Tibial nerve (tissue), 4 donors: Measurements from ENCODE around the gene TTC28. TPM values are rescaled to one million over a fixed set of nuclear protein-coding genes. Genes with fewer than 3 reads are reported as not detected.
"Not testable (repeated sequence)": the region's sequence is repeated elsewhere in the genome, so short reads cannot be mapped to it uniquely, and the experiment has no call there.

ENCODE experiments used
- DNase-seq, 2 donors: peaks; one replicate each; pipeline ENCODE4 v3.0.0-alpha.2; 2019; ENCODE audit warnings: low spot score in 2 of 2
- H3K27ac ChIP-seq, 4 donors: fragments of 200-600 bp; sonication (generic) in 3 of 4; one replicate each; pipeline ENCODE4 v1.5.1; 2017 to 2019; ENCODE audit warnings: mild to moderate bottlenecking in 1 of 4
- H3K27me3 ChIP-seq, 2 donors: fragments of 200-600 bp; sonication (generic) in 1 of 2; one replicate each; pipeline versions ENCODE4 v1.5.1 to v1.6.0; 2017 to 2019
- H3K36me3 ChIP-seq, 3 donors: fragments of 200-600 bp; sonication (generic); one replicate each; pipeline ENCODE4 v1.5.1; 2018 to 2019
- H3K4me1 ChIP-seq, 4 donors: fragments of 200-600 bp; sonication (generic) in 3 of 4; one replicate each; pipeline ENCODE4 v1.5.1; 2017 to 2019
- H3K4me3 ChIP-seq, 4 donors: fragments of 200-600 bp; sonication (generic) in 3 of 4; one replicate each; pipeline ENCODE4 v1.5.1; 2017 to 2019; ENCODE audit warnings: mild to moderate bottlenecking in 1 of 4, moderate library complexity in 1 of 4
- H3K9me3 ChIP-seq, 4 donors: fragments of 200-600 bp; sonication (generic) in 3 of 4; one replicate each; pipeline ENCODE4 v1.5.1; 2017 to 2019
- CTCF ChIP-seq, 5 experiments: fragments of 200-600 bp in 3 of 5; fragments of 450-650 bp in 2 of 5; sonication (generic) in 3 of 5; IDR thresholded peaks; one replicate each; pipeline ENCODE4 v1.5.1; 2016 to 2019; ENCODE audit warnings: antibody characterized with exemption in 5 of 5, mild to moderate bottlenecking in 3 of 5, moderate library complexity in 2 of 5
- EP300 ChIP-seq, 2 donors: sonication (generic); formaldehyde crosslinking; IDR thresholded peaks; one replicate each; pipeline ENCODE4 v1.6.1; 2017; ENCODE audit warnings: antibody characterized with exemption in 2 of 2, mild to moderate bottlenecking in 1 of 2
- POLR2A ChIP-seq, 2 donors: fragments of 450-650 bp; IDR thresholded peaks; one replicate each; pipeline ENCODE4 v1.6.1; 2017; ENCODE audit warnings: antibody characterized with exemption in 2 of 2, mild to moderate bottlenecking in 2 of 2, moderate library complexity in 2 of 2
- WGBS, 2 donors: methylation state at CpG; one replicate each; pipeline ENCODE4 v1.1.5; 2018; 5-methylcytosine and 5-hydroxymethylcytosine counted together
- total RNA-seq, 4 donors: library from RNA; depleted of rRNA; stranded (reverse); fragments of >200 nt; gene quantifications; one replicate each; pipeline ENCODE4 v1.1.0, GENCODE V29; 2016

Gene TTC28
- total RNA-seq, 4 donors from 2014 or later = 83.9 to 177 (median 128) TPM

- Histone ChIP-seq H3K36me3 (no peaks in the 10 kb centered on the region), H3K4me1 (no peaks in the 10 kb centered on the region), H3K27ac (no peak overlapping the region), H3K4me3 (no peak overlapping the region), H3K27me3 (no peaks in the 10 kb centered on the region), H3K9me3 (no peaks in the 10 kb centered on the region)
- no peak for TF ChIP-seq EP300 (IDR thresholded peaks at IDR 0.05)
- TF ChIP-seq POLR2A (IDR thresholded peaks at IDR 0.05) = no peak
- no peak for TF ChIP-seq CTCF (IDR thresholded peaks at IDR 0.05)
- WGBS, 2 donors = 76 to 96% methylated on average over 3 of the region's 3 CpGs
- DNase-seq = no peak
Observed at GRCh38 chr22:28576162-28576561, 103.5 kb downstream of the TTC28 start.

- Histone ChIP-seq H3K36me3 (no peaks in the 10 kb centered on the region), H3K4me3 (no peak overlapping the region), H3K9me3 (no peaks in the 10 kb centered on the region), H3K27ac (no peak overlapping the region), H3K27me3 (no peaks in the 10 kb centered on the region), H3K4me1 (no peaks in the 10 kb centered on the region)
- 73 to 75% methylated on average over 4 of the region's 4 CpGs for WGBS, 2 donors
- DNase-seq = no peak
- TF ChIP-seq CTCF (IDR thresholded peaks at IDR 0.05) (no peak), POLR2A (IDR thresholded peaks at IDR 0.05) (no peak), EP300 (IDR thresholded peaks at IDR 0.05) (no peak)
Observed at GRCh38 chr22:28574159-28574788, 105.4 kb downstream of the TTC28 start.

GRCh38 chr22:28570696-28571373, 108.8 kb downstream of the TTC28 start:
- Histone ChIP-seq H3K27ac (no peak overlapping the region), H3K36me3 (no peaks in the 10 kb centered on the region), H3K27me3 (no peaks in the 10 kb centered on the region), H3K9me3 (no peaks in the 10 kb centered on the region), H3K4me1 (no peaks in the 10 kb centered on the region), H3K4me3 (no peak overlapping the region)
- DNase-seq = no peak
- TF ChIP-seq POLR2A (IDR thresholded peaks at IDR 0.05) = no peak
- no peak for TF ChIP-seq CTCF (IDR thresholded peaks at IDR 0.05)
- 48% methylated on average over 3 of the region's 3 CpGs for WGBS, 2 donors

DNA sequence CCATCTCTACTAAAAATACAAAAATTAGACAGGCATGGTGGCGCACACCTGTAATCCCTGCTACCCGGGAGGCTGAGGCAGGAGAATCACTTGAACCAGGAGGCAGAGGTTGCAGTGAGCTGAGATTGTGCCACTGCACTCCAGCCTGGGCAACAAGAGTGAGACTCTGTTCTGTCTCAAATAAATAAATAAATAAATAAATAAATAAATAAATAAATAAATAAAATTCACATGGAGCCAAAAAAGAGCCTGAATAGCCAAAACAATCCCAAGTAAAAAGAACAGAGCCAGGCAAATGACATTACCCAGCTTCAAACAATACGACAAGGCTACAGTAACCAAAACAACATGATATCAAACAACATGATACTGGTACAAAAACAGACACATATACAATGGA, 110.7 kb downstream of the TTC28 start:
- not testable (repeated sequence) for H3K27ac ChIP-seq, DNase-seq
- 94 to 99% methylated on average over 3 of the region's 3 CpGs for WGBS, 2 donors

GRCh38 chr22:28568099-28568498, 111.5 kb downstream of the TTC28 start:
- Histone ChIP-seq H3K4me3 (no peak overlapping the region), H3K36me3 (no peaks in the 10 kb centered on the region), H3K27ac (no peak overlapping the region), H3K4me1 (peaks cover 0 to 6% (median 0%) of the 10 kb centered on the region in 4 donors), H3K27me3 (no peaks in the 10 kb centered on the region), H3K9me3 (no peaks in the 10 kb centered on the region)
- TF ChIP-seq POLR2A (IDR thresholded peaks at IDR 0.05) (no peak), EP300 (IDR thresholded peaks at IDR 0.05) (no peak), CTCF (IDR thresholded peaks at IDR 0.05) (no peak)
- DNase-seq = no peak

More for the DNA sequence above, 110.7 kb downstream of the TTC28 start:
- H3K4me1 ChIP-seq, H3K36me3 ChIP-seq, H3K9me3 ChIP-seq, H3K27me3 ChIP-seq, H3K4me3 ChIP-seq: not testable (repeated sequence)

- H3K36me3 ChIP-seq, H3K4me3 ChIP-seq: not testable (repeated sequence)
- WGBS, 2 donors = 95 to 97% methylated on average over 12 of the region's 12 CpGs
Observed at GRCh38 chr22:28566920-28567499, 112.6 kb downstream of the TTC28 start.

More at GRCh38 chr22:28566920-28567499, 112.6 kb downstream of the TTC28 start:
- H3K27ac ChIP-seq, H3K4me1 ChIP-seq, H3K27me3 ChIP-seq, DNase-seq, H3K9me3 ChIP-seq: not testable (repeated sequence)
